IMR-90 (cell line): ENCODE results near the gene MDP1. TPM values are rescaled to one million over a fixed set of nuclear protein-coding genes. Genes with fewer than 3 reads are reported as not detected.

Experiments used
- ATAC-seq: fragments of 200-7000 bp; cut with Tn5 transposase; 2 replicates; pipeline ENCODE4 v1.9.1; 2020; ENCODE audit warnings: low read depth, mild to moderate bottlenecking, moderate library complexity
- BruUV-seq: library from RNA; stranded (reverse); fragments of 400-500 nt; replicated peaks from 2 replicates; lab custom pipeline; 2021; lab: Mats Ljungman, UMichigan
- CTCF ChIA-PET: fragments of 300-600 bp; formaldehyde crosslinking; extraction: SDS; loops from one replicate; lab custom pipeline; 2021; ENCODE audit warnings: antibody characterized with exemption; lab: Yijun Ruan, JAX
- POLR2A ChIA-PET: fragments of 300-600 bp; sonication (Branson Sonifier 250); formaldehyde crosslinking; loops from one replicate; lab custom pipeline; 2022; ENCODE audit warnings: antibody characterized with exemption; ENCODE audit not compliant: unreplicated experiment; lab: Charles Lee
- DNase-seq: peaks from one replicate; pipeline ENCODE4 v3.0.0; 2013
- H2AFZ ChIP-seq: replicated peaks from 2 replicates; pipeline ENCODE3; 2013; ENCODE audit warnings: low read length, mild to moderate bottlenecking; ENCODE audit not compliant: poor library complexity
- H2AK5ac ChIP-seq: 2 replicates; pipeline ENCODE4 v1.6.1; 2013; ENCODE audit warnings: low read depth, low read length, inconsistent platforms
- H2AK9ac ChIP-seq: replicated peaks from 2 replicates; pipeline ENCODE3; 2013; ENCODE audit warnings: mild to moderate bottlenecking, low read depth, low read length, moderate library complexity; ENCODE audit not compliant: poor library complexity
- H2BK120ac ChIP-seq: 2 replicates; pipeline ENCODE4 v1.6.1; 2013; ENCODE audit warnings: low read depth, low read length, inconsistent platforms
- H2BK15ac ChIP-seq: 3 replicates; pipeline ENCODE4 v1.6.1; 2013; ENCODE audit warnings: low read depth, low read length, inconsistent platforms
- H2BK20ac ChIP-seq: 2 replicates; pipeline ENCODE4 v1.6.1; 2013; ENCODE audit warnings: low read depth, mild to moderate bottlenecking, inconsistent platforms, low read length, moderate library complexity
- H2BK5ac ChIP-seq: 2 replicates; pipeline ENCODE4 v1.6.1; 2013; ENCODE audit warnings: mild to moderate bottlenecking, low read depth, low read length, inconsistent platforms; ENCODE audit not compliant: poor library complexity, severe bottlenecking
- H3K14ac ChIP-seq: replicated peaks from 2 replicates; pipeline ENCODE4 v1.6.1; 2013; ENCODE audit warnings: low read depth, low read length, inconsistent platforms
- H3K18ac ChIP-seq: 2 replicates; pipeline ENCODE4 v1.6.1; 2013; ENCODE audit warnings: low read depth, low read length, control low read depth
- H3K23ac ChIP-seq: 2 replicates; pipeline ENCODE4 v1.6.1; 2013; ENCODE audit warnings: low read depth, low read length, inconsistent platforms
- H3K27ac ChIP-seq: 2 replicates; pipeline ENCODE4 v1.5.1; 2013; ENCODE audit warnings: mild to moderate bottlenecking, control low read depth, low read length; ENCODE audit not compliant: insufficient read depth
- H3K27me3 ChIP-seq: 2 replicates; pipeline ENCODE4 v1.6.1; 2013; ENCODE audit warnings: low read length; ENCODE audit not compliant: control insufficient read depth, insufficient read depth
- H3K36me3 ChIP-seq: 2 replicates; pipeline ENCODE4 v1.6.1; 2013; ENCODE audit warnings: low read length, mixed read lengths; ENCODE audit not compliant: control insufficient read depth, insufficient read depth
- H3K4ac ChIP-seq: 2 replicates; pipeline ENCODE4 v1.6.1; 2013; ENCODE audit warnings: low read depth, low read length, inconsistent platforms
- H3K4me1 ChIP-seq: 2 replicates; pipeline ENCODE4 v1.6.1; 2013; ENCODE audit warnings: low read length, mixed read lengths; ENCODE audit not compliant: control insufficient read depth, insufficient read depth
- H3K4me2 ChIP-seq: 2 replicates; pipeline ENCODE4 v1.6.1; 2013; ENCODE audit warnings: low read depth, mild to moderate bottlenecking, control low read depth, low read length, moderate library complexity
- H3K4me3 ChIP-seq: 2 replicates; pipeline ENCODE4 v1.5.1; 2013; ENCODE audit warnings: low read depth, mild to moderate bottlenecking, control low read depth, low read length, moderate library complexity; ENCODE audit not compliant: insufficient read depth
- H3K56ac ChIP-seq: 2 replicates; pipeline ENCODE4 v1.6.1; 2013; ENCODE audit warnings: low read length, inconsistent platforms; ENCODE audit not compliant: insufficient read depth; ENCODE audit errors: extremely low read depth
- H3K79me1 ChIP-seq, 2 experiments: 2 replicates each; pipeline ENCODE4 v1.6.1; 2013; ENCODE audit warnings: low read length in 2 of 2, inconsistent platforms in 1 of 2, low read depth in 1 of 2
- H3K9ac ChIP-seq: 2 replicates; pipeline ENCODE4 v1.6.1; 2013; ENCODE audit warnings: low read depth, low read length, control low read depth
- H3K9me1 ChIP-seq: 2 replicates; pipeline ENCODE4 v1.6.1; 2013; ENCODE audit warnings: low read length, inconsistent platforms; ENCODE audit not compliant: insufficient read depth
- H3K9me3 ChIP-seq: 2 replicates; pipeline ENCODE4 v1.6.1; 2013; ENCODE audit warnings: low read length; ENCODE audit not compliant: control insufficient read depth, insufficient read depth
- H4K20me1 ChIP-seq: 2 replicates; pipeline ENCODE4 v1.6.1; 2013; ENCODE audit warnings: low read length, inconsistent platforms; ENCODE audit not compliant: insufficient read depth
- H4K5ac ChIP-seq: 2 replicates; pipeline ENCODE4 v1.6.1; 2013; ENCODE audit warnings: mild to moderate bottlenecking, low read depth, low read length, control low read depth
- H4K8ac ChIP-seq, 2 experiments: 2 replicates each; pipeline ENCODE4 v1.6.1; 2013; ENCODE audit warnings: low read depth in 2 of 2, low read length in 2 of 2, control low read depth in 1 of 2, inconsistent platforms in 1 of 2
- H4K91ac ChIP-seq: 2 replicates; pipeline ENCODE4 v1.6.1; 2013; ENCODE audit warnings: low read depth, low read length, inconsistent platforms; ENCODE audit not compliant: insufficient read depth
- FOS ChIP-seq: fragments of 150-350 bp; IDR thresholded peaks from 2 replicates; pipeline ENCODE4 v1.6.1; 2016; ENCODE audit warnings: low read depth, low read length
- RFX5 ChIP-seq: IDR thresholded peaks from 2 replicates; pipeline ENCODE4 v1.8.0; 2012; ENCODE audit warnings: low read depth, mild to moderate bottlenecking, low read length, moderate library complexity
- WGBS, 2 experiments: methylation state at CpG; one replicate each; pipeline versions ENCODE4 v1.1.5 to v1.1.7; 2013; ENCODE audit warnings: missing lambda C conversion rate in 2 of 2; ENCODE audit not compliant: insufficient read length in 1 of 2; ENCODE audit errors: extremely low coverage in 2 of 2; 5-methylcytosine and 5-hydroxymethylcytosine counted together
- dilution Hi-C: fragments of 300-500 bp; cut with HindIII; formaldehyde crosslinking; loops from one replicate; pipeline ENCODE4 v1.14.3; 2018; ENCODE audit warnings: low sequenced_read_pairs; ENCODE audit not compliant: unreplicated experiment
- in situ Hi-C: fragments of 300-500 bp; cut with MboI; formaldehyde crosslinking; loops from 3 replicates; pipeline ENCODE4 v1.14.3; 2019; ENCODE audit warnings: low sequenced_read_pairs, inconsistent platforms, mixed read lengths
- intact Hi-C: fragments of 100-400 bp; cut with micrococcal nuclease; formaldehyde crosslinking; loops from 2 replicates; pipeline ENCODE4 v1.10.0; 2022
- polyA plus RNA-seq, 3 experiments: library from polyadenylated mRNA; depleted of rRNA; stranded (reverse); fragments of >200 nt; gene quantifications; 2 replicates each; pipeline ENCODE4 v1.2.3, GENCODE V29; 2012; ENCODE audit warnings: low replicate concordance in 1 of 3
- total RNA-seq: library from RNA; depleted of rRNA; stranded (reverse); fragments of >200 nt; gene quantifications from 2 replicates; pipeline ENCODE4 v1.2.3, GENCODE V29; 2012

The MDP1 gene
- total and polyA plus RNA-seq, 2 of the 4 experiments (the other 2 are of a cell fraction) = 15.1 to 17.8 TPM

GRCh38 chr14:24255931-24256711 is 40.3 kb upstream of the MDP1 start:
- Histone ChIP-seq H2AK5ac (no peak overlapping the region), H3K23ac (no peak overlapping the region), H2BK15ac (no peak overlapping the region), H2AFZ (no peak overlapping the region), H2BK5ac (no peak overlapping the region), H2BK120ac (no peak overlapping the region), H3K56ac (no peak overlapping the region), H3K4me1 (peaks cover 22% of the 10 kb centered on the region), H2AK9ac (no peak overlapping the region), H3K9me3 (no peaks in the 10 kb centered on the region), H4K5ac (no peak overlapping the region), H3K14ac (no peak overlapping the region), H3K79me1 (peaks cover 0 to 2% of the 10 kb centered on the region in 2 experiments; a peak in 1 of 4 replicates), H3K4me2 (no peak overlapping the region), H2BK20ac (no peak overlapping the region), H4K91ac (no peak overlapping the region), H3K4ac (no peak overlapping the region), H3K36me3 (peaks cover 2% of the 10 kb centered on the region; the same call in 1 of the 2 replicates), H4K8ac (no peak overlapping the region), H3K18ac (no peak overlapping the region), H3K9ac (no peak overlapping the region), H3K4me3 (no peak overlapping the region), H4K20me1 (no peaks in the 10 kb centered on the region), H3K27ac (no peak overlapping the region), H3K27me3 (no peaks in the 10 kb centered on the region), H3K9me1 (peaks cover 35% of the 10 kb centered on the region)
- TF ChIP-seq FOS (no peak), RFX5 (no peak)
- 100% methylated on average over 5 of the region's 12 CpGs; no CpG with 5 or more reads in 1 of the 2 experiments for WGBS, 2 experiments
- CTCF ChIA-PET = no interaction called here
- dilution Hi-C loops (no loop called here), in situ Hi-C loops (no loop called here), intact Hi-C loops (loop anchor here (2.0 kb wide), 1 partner anchor 15 kb away; the partner anchor contains the start of gene RABGGTA)
- ATAC-seq (no peak), DNase-seq (no peak)
- BruUV-seq = no TSS peak
- POLR2A ChIA-PET = no interaction called here
